Neural progenitor cell (in vitro differentiated cells): ENCODE measurements around the gene CHRDL2.

ENCODE experiments used
- CTCF ChIP-seq: fragments of 200-600 bp; sonication (generic); IDR thresholded peaks from 2 replicates; pipeline ENCODE4 v1.5.1; 2017; ENCODE audit warnings: antibody characterized with exemption, mild to moderate bottlenecking
- EZH2 ChIP-seq: fragments of 200-600 bp; sonication (generic); IDR thresholded peaks from 2 replicates; pipeline ENCODE4 v1.6.1; 2017; ENCODE audit warnings: antibody characterized with exemption, mild to moderate bottlenecking, moderate library complexity
- EZH2phosphoT487 ChIP-seq: fragments of 200-600 bp; sonication (generic); IDR thresholded peaks from 2 replicates; pipeline ENCODE4 v1.6.1; 2017; ENCODE audit warnings: antibody characterized with exemption

GRCh38 chr11:74714904-74715303 lies 16.3 kb downstream of the CHRDL2 start:
- TF ChIP-seq EZH2 = no peak
- TF ChIP-seq CTCF = no peak
- TF ChIP-seq EZH2phosphoT487 = no peak
